Measurements from ENCODE around the gene SLC25A34.

Gene SLC25A34

GRCh38 chr1:15753776-15754175, 17.7 kb downstream of the SLC25A34 start:
- DNase-seq (ENCODE audit: low read depth, low spot score) = no peak

GRCh38 chr1:15755021-15755645, 19.1 kb downstream of the SLC25A34 start:
- no peak for DNase-seq (ENCODE audit: low read depth, low spot score)

DNA sequence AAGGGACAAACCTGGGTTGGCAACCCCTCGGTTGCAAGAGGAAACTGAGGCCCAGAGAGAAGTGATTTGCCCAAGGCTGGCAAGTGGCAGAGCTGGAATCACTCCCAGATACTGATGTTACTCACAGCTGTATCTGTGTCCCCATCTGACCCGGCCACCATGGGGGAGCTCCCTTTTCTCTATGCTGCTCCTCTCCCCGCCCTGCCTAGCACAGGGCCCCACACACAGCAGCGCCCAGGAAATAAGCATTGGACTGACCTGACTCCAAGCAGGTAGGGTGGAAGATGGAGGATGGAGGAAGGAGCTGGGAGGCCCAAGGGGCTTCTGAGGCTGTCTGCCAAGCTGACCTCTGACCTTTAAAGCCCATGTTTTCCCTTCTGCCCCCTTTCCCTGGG, 19.6 kb downstream of the SLC25A34 start:
- no peak for DNase-seq (ENCODE audit: low read depth, low spot score)

DNA sequence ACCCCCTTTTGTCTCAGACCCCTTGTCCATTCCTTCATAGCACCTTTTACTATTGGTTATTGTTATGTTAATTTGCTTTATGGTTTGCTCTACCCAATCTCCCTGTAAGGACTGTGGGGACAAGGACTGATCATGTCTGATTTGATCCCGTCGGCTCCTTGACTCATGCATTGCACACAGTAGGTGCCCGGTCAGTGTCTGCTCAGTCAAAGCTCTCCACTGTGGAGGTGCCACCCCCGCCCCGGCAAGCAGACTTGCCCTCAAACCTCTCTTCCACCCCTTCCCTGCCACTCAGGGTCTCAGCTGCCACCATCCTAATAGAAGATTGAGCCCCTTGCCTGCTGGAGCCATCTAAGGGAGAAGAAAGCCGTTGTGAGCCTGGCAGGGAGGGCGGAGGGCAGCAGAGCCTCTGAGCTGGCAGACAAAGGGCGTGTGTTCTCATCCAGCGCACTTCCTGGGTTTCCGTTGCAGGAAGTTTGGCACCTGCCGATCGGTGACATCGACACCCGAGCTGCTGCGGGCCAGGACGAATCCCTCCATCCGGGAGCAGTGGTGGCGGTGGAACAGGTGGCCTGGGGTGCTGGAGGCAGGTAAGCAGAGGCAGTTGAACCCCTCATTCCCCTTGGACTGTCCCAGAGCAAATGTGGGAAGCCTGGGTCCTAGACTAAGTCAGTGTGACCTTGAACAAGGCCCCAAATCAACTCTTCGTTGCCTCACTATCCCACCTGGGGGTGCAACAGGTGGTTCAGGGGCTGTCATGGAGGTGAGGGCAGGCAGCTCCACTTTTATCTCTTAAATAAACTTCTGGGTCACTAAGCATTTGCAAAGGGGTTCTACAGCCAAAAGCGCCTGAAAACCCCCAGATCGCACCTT, 20.3 kb downstream of the SLC25A34 start:
- no peak for DNase-seq (ENCODE audit: low read depth, low spot score)

DNA sequence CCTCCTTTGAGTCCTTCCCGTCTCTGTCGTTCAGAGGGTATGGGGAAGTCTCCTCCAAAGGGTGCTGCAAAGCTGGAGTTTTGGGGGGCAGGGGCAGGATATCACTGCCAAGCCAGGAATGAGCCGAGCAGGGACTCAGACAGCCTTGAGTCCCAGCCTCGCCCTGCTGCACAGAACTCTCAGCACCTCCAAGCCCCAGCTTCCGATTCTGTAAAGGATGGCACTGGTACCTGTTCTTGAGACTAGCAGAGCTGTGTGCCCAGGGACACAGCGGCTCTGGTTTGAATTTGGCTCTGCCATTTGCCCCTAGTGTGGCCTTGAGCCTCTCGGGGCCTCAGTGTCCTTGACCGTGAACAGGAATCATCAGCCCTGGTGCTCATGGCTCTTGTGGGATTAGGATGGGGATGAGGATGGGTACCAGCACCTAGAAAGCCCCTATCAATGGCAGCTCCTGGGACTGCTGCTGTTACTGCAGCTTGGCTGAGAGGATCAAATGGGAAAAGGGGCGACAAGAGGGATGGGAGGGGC, 21.0 kb downstream of the SLC25A34 start:
- DNase-seq (ENCODE audit: low read depth, low spot score) = no peak

DNA sequence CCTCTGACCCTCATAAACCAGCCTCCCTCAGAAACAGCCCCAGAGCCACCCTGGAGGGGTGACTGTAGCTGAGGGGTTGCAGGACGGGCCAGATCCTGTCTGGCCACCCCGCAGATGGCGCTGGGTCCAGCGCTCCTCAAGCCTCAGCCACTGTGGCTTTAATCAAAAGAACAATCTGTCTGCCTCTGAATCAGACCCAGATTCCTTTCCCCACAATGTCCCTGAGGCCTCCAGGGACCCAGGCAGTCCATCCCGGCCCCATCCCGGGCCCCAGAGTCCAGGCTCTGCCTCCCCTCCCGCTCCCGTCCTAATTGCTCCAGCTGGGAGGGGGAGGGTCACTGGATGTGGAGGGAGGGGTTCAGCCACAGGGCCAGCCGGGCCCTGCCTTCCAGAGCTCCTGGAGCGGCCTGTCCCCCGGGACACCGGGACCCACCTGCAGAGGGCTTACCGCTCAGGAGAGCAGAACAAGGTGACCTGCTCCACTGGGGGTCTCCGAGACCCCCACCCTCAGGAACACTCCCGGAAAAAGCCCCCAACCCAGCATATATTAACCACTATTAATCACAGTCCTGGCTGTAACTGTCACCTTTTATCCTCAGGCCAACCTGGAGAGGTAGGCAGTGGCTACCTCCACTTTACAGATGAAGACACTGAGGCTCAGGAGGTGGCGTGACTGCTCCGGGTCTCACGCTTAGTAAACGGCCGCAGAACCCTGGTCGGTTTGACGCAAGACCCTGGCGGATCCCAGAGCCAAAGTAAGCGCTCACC, 21.7 kb downstream of the SLC25A34 start:
- DNase-seq (ENCODE audit: low read depth, low spot score) = no peak

GRCh38 chr1:15758343-15758931, 22.4 kb downstream of the SLC25A34 start, which contains the start of gene FBLIM1:
Gene FBLIM1 (plus strand): TSS chr1:15758795. CDS start chr1:15764984, 6,189 bp downstream.
- no peak for DNase-seq (ENCODE audit: low read depth, low spot score)

- DNase-seq (ENCODE audit: low read depth, low spot score) = no peak
These were observed 23.0 kb downstream of the SLC25A34 start for GRCh38 chr1:15758953-15759661.

GRCh38 chr1:15760520-15761211, 24.6 kb downstream of the SLC25A34 start:
- DNase-seq (ENCODE audit: low read depth, low spot score) = no peak

DNA sequence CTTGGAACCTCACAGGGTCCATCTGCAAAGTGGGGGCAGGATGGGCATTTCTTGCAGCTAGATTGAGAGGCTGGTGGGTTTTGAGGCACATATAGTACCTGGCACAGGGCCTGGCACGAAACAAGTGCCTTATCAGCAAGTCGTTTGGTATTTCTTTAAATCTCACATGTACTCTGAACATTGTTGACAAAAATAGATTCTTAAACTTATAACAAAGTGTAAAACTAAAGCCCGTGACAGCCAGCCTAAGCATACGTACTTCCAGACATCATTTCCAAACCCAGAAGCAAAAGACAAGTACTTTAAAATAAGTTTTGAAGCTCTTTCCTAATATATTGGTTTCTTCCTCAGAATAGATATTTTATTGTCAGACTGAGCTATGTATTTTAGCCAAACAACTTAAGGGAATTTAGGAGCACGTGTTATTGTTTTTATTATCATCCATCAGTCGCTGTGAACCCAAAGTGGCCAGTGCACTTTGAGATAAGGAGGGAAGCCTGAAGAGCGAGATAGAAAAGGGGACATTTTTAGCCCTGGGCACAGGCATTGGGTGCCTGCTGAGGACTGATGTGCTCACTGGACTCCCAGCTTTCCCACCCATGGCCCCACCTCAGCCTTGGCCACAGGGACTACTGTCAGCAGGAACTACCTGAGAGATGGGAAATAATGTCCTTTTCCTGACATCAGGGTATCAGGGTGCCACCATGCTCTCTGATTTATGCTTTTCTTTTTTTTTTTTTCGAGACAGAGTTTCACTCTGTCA, 25.5 kb downstream of the SLC25A34 start:
- no peak for DNase-seq (ENCODE audit: low read depth, low spot score)

DNA sequence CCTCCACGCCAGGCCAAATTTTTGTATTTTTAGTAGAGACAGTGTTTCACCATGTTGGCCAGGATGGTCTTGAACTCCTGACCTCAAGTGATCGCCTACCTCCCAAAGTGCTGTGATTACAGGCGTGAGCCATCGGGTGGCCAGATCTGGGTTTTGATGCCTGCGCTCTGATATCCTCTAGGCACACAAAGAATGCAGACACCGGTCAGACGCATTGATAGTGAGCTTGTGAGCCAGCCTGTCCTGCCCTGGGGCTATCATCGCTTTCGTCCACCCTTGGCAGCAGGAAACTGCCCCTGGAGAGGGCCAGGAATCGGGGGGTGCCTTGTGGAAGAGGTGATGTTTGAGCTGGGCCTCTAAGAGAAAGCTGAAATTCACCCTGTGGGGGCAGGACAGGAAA, 26.5 kb downstream of the SLC25A34 start:
- DNase-seq (ENCODE audit: low read depth, low spot score) = no peak

DNA sequence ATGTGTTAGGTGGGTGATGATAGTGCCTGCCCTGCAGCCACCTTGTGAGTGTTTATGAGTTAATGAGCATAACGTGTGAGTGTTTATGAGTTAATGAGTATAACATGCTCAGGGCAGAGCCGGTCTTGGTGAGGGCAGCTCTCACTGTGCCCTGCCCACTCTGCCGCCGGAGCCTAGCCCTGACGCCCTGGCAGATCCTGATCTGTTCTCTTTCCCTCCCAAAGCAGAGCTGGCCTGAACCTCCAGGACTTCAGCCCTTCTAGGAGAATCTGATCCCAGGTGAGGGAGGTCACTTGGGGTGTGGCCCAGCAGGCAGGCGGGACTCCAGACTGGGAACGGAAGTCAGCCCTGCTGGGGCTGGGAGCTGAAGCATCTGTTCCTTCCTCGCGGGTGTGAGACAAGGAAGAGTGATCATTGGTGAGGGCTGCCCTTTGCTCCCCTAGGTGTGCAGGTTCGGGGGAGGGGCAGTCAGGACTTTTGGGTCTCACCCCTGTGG, 28.3 kb downstream of the SLC25A34 start:
- DNase-seq (ENCODE audit: low read depth, low spot score) = no peak

DNA sequence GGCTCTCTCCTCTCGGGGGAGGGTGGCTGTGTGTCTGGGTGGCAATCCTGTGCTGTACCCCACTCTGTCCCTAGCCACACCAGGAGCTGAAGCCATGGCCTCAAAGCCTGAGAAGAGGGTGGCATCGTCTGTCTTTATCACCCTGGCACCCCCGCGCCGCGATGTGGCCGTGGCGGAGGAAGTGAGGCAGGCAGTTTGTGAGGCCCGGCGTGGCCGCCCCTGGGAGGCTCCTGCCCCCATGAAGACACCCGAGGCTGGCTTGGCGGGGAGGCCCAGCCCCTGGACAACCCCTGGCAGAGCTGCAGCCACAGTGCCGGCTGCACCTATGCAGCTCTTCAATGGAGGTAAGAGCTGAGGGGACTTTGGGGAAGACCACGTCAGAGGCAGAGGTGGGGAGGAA, 28.8 kb downstream of the SLC25A34 start:
- no peak for DNase-seq (ENCODE audit: low read depth, low spot score)

DNA sequence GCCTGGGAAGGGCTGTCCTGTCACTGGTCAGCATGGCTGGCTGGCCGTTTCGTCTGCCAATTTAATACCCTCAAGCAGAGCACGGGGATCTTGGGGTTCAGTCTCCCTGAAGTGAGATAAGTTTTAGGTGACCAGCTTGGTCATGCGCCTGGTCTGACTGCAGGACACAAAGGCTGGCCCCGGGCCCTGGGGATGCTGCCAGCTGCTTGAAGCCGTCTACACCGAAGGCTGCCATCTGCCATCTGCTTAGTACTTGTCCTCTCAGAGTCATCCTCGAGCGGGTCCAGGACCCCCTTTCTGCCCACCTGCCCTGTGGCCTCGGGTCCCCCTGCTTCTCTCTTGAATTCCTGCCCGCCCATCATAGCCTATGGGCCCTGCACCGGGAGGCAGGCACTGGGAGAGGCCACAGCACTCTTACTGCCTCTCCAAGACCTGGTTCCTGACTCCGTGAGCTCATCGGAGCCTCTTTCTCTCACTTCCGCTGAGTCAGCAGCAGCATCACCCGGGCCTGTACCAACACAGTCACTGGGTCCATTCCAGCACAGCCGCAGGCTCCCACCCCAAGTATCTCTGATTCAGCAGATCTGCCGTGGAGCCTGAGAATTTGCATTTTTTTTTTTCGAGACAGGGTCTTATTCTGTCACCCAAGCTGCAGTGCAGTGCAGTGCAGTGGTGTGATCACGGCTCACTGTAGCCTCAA, 29.6 kb downstream of the SLC25A34 start:
- no peak for DNase-seq (ENCODE audit: low read depth, low spot score)

- DNase-seq (ENCODE audit: low read depth, low spot score) = no peak
These were observed 31.9 kb downstream of the SLC25A34 start for GRCh38 chr1:15767941-15768340.

- no peak for DNase-seq (ENCODE audit: low read depth, low spot score)
These were observed 32.3 kb downstream of the SLC25A34 start for GRCh38 chr1:15768388-15768787.

DNA sequence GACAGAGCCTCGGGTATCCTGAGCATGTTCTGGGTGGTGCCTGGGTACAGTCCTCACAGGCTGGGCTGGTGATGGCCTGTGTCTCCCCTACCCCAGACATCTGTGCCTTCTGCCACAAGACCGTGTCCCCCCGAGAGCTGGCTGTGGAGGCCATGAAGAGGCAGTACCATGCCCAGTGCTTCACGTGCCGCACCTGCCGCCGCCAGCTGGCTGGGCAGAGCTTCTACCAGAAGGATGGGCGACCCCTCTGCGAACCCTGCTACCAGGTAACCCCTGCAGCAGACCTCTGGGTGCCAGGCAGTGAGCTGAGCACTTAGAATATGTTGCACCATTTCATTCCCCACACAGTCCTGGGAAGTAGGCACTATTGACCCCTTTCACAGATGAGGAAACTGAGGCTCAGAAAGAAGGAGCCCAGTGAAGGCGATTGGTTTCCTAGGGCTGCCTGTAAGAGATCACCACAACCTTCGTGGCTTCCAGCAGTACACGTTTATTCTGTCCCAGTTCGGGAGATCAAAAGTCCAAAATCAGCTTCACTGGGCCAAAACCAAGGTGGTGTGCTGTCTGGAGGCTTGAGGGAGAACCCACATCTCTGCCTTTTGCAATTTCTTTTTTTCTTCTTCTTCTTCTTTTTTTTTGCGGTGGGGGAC, 34.4 kb downstream of the SLC25A34 start:
- no peak for DNase-seq (ENCODE audit: low read depth, low spot score)

DNA sequence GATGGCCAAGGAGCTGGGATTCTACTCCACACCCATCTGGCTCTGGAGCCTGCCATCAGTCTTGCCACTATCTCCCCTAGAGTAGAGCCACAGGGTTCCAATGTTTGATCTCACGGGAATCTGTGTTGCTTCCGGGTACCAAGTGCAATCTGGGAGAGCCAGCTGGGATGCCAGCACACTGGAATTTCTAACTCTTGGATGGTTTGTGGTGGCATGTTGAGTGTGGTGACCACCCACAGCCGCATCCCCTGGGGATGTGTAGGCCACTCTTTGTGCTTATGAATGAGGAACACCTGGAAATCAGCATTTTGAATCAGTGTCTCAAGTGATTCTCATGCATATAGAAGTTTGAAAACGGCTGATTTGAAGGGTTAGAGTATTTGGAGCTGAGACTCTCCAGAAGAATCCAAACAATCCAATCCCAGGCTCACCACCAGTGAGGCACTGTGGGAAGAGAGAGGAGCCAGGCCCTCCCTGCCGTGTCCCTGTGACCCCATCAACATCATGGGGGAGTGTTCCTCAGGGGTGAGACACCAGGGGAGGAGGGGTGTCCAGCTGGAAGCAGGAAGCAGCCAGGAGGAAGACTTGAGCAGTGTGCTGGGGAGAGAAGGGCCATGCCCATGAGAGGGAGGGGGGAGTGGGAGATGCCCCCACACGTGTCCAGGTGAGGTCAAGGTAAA, 35.9 kb downstream of the SLC25A34 start:
- no peak for DNase-seq (ENCODE audit: low read depth, low spot score)

Data from iPS DF 19.7 (cell line).